ENCODE measurements around the gene MSRB3.

- TF ChIP-seq CTCF (conservative IDR thresholded peaks at IDR 0.05 in 1 of 2, IDR thresholded peaks at IDR 0.05 in 1 of 2; ENCODE audit: low read depth in 1 of 2, low read length in 2 of 2) (no peak), EZH2 (IDR thresholded peaks at IDR 0.05; ENCODE audit: low read length, missing control alignments) (no peak)
These were observed 113.2 kb downstream of the MSRB3 start for GRCh38 chr12:65391711-65392110.
